GM18498 (cell line): ENCODE results near the gene CCSER1.
"Not testable (repeated sequence)": the region's sequence is repeated elsewhere in the genome, so short reads cannot be mapped to it uniquely, and the experiment has no call there.

ENCODE experiments used
- ATAC-seq: cut with Tn5 transposase; IDR thresholded peaks from one replicate; pipeline ENCODE4 v1.9.1; 2021; ENCODE audit warnings: mild to moderate bottlenecking, moderate library complexity; ENCODE audit not compliant: unreplicated experiment

The CCSER1 gene

GRCh38 chr4:91317434-91317833 is 1190.2 kb downstream of the CCSER1 start:
- ATAC-seq: no peak

- no peak for ATAC-seq
These were observed 1192.5 kb downstream of the CCSER1 start for GRCh38 chr4:91319556-91320268.

GRCh38 chr4:91322961-91323360 is 1195.8 kb downstream of the CCSER1 start:
- ATAC-seq: no peak

GRCh38 chr4:91325495-91325894 is 1198.3 kb downstream of the CCSER1 start:
- ATAC-seq: no peak

- ATAC-seq: not testable (repeated sequence)
These were observed 1199.0 kb downstream of the CCSER1 start for GRCh38 chr4:91326167-91326566.

- no peak for ATAC-seq
These were observed 1203.5 kb downstream of the CCSER1 start for GRCh38 chr4:91330555-91331137.

- no peak for ATAC-seq
These were observed 1213.6 kb downstream of the CCSER1 start for GRCh38 chr4:91340822-91341221.

GRCh38 chr4:91345632-91346031 is 1218.4 kb downstream of the CCSER1 start:
- no peak for ATAC-seq

- ATAC-seq: not testable (repeated sequence)
These were observed 1229.3 kb downstream of the CCSER1 start for GRCh38 chr4:91356496-91356895.

- not testable (repeated sequence) for ATAC-seq
These were observed 1230.8 kb downstream of the CCSER1 start for GRCh38 chr4:91358016-91358415.

- ATAC-seq: not testable (repeated sequence)
These were observed 1231.4 kb downstream of the CCSER1 start for GRCh38 chr4:91358621-91359020.

GRCh38 chr4:91359041-91360031 is 1232.1 kb downstream of the CCSER1 start:
- ATAC-seq: peak; percentile 53

GRCh38 chr4:91362125-91362524 is 1234.9 kb downstream of the CCSER1 start:
- no peak for ATAC-seq

- ATAC-seq: no peak
These were observed 1239.4 kb downstream of the CCSER1 start for GRCh38 chr4:91366554-91366953.

GRCh38 chr4:91369116-91369515 is 1241.9 kb downstream of the CCSER1 start:
- ATAC-seq: no peak

- no peak for ATAC-seq
These were observed 1246.4 kb downstream of the CCSER1 start for GRCh38 chr4:91373546-91373945.

GRCh38 chr4:91405431-91405830 is 1278.2 kb downstream of the CCSER1 start:
- ATAC-seq: not testable (repeated sequence)

GRCh38 chr4:91422011-91422410 is 1294.8 kb downstream of the CCSER1 start:
- ATAC-seq: no peak

GRCh38 chr4:91426725-91427124 is 1299.5 kb downstream of the CCSER1 start:
- no peak for ATAC-seq

GRCh38 chr4:91427171-91427570 is 1300.0 kb downstream of the CCSER1 start:
- no peak for ATAC-seq

- no peak for ATAC-seq
These were observed 1307.4 kb downstream of the CCSER1 start for GRCh38 chr4:91434631-91435030.
